ENCODE data around the gene RSPH10B2. TPM values are rescaled to one million over a fixed set of nuclear protein-coding genes. Genes with fewer than 3 reads are reported as not detected.
"Not testable (repeated sequence)": the region's sequence is repeated elsewhere in the genome, so short reads cannot be mapped to it uniquely, and the experiment has no call there.

The RSPH10B2 gene
- total RNA-seq, 1 donor from 2014 or later: 0.30 TPM

DNA sequence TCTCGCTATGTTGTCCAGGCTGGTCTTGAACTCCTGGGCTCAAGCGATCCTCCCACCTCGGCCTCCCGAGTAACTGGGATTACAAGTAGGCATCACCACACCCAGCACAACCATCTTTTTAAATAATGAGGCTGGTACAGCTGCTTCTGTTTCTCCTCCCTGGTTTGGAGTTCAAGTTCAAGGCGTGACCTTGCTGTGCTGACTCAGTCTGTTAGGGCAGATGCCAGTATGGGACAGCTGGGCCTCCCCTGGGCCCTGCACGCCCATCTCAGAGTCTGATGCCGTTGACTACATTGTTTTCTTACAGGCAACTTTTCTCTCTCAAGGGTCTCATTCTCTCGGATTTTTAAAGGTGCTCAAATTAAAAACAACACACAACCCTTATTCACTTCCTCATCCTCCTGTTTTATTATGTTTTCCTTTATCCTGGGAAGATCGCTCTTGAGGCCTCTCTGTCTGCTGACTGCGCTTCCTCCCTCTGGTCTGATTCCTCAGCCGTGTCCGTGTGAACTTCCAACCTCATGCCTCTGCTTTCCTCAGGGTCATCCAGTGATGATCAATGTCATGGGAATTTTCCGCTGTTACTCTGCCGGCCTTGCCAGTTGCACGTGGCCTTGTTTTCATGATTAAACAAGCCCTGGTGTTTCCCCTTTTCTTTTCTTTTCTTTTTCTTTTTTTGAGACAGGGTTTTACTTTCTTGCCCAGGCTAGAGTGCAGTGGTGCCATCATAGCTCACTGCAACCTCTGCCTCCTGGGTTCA lies 38.4 kb downstream of the RSPH10B2 start:
- not testable (repeated sequence) for DNase-seq

- DNase-seq: not testable (repeated sequence)
Observed at GRCh38 chr7:6794276-6794675, 40.4 kb downstream of the RSPH10B2 start.

DNA sequence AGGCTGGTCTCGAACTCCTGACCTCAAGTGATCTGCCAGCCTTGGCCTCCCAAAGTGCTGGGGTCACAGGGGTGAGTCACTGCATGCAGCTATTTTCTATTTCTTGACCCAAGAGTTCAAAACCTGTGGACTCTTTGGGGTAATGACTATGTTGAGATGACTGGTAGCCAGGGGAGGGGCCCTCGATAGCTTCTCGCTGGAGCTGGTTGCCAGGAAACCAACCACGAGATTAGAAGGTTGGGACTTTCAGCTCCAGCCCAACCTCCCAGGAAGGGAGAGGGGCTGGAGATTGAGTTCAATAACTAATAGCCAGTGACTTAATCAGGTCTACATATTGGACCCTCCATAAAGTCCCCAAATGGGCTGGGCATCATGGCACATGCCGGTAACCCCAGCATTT lies 43.3 kb downstream of the RSPH10B2 start:
- DNase-seq: not testable (repeated sequence)

GRCh38 chr7:6798047-6798446 lies 44.1 kb downstream of the RSPH10B2 start:
- not testable (repeated sequence) for DNase-seq

- not testable (repeated sequence) for DNase-seq
Observed at GRCh38 chr7:6799887-6800286, 46.0 kb downstream of the RSPH10B2 start.

DNA sequence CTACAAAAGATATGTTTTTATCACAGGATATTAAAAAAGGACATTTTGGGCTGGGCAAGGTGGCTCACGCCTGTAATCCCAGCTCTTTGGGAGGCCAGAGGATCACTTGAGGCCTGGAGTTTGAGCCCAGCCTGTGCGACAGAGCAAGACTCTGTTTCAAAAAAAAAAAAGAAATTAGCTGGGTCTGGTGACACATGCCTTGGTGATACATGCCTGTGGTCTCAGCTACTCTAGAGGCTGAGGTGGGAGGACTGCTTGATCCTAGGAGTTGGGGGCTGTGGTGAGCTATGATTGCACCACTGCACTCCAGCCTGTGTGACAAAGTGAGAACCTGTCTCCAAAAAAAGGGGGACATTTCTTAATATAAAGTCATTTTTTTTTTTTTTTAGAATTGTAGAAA lies 46.4 kb downstream of the RSPH10B2 start:
- DNase-seq: not testable (repeated sequence)

DNA sequence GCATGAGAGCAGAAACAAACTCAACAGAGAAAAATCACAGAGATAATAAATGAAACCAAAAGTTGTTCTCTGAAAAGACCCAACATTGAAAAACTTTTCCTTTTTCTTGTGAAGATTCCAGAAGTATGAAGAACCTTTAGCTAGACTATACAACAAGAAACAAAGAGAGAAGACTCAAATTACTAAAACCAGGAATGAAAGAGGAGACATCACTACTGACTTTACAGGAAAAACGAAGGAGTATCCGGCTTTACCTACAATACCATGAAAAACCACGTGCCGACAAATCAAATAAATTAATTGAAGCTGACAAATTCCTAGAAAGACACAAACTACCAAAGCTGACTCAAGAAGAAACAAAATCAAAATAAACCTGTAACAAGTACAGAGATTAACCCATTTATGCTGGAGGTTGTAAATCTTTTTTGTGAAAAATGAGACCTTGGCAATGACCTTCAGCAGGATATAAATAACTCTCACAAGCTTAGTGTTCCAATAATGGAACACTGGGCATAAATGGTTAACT lies 53.6 kb downstream of the RSPH10B2 start:
- DNase-seq: not testable (repeated sequence)

DNA sequence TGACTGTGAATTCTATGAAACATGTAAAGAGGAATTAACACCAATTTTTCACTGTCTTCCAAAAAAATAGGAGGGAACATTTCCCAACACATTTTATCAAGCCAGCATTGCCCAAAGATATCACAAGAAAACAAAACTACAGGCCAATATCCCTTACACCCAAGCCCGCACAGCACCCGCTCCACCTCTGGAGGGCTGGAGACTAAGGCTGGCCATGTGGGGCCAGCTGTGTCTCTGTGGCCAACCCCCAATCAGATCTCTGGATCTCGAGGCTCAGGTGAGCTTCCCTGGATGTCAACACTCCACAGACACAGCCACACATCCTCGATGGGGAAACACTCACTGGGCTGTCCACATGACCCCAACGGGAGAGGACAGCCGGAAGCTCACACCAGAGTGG lies 54.1 kb downstream of the RSPH10B2 start:
- DNase-seq: not testable (repeated sequence)

DNA sequence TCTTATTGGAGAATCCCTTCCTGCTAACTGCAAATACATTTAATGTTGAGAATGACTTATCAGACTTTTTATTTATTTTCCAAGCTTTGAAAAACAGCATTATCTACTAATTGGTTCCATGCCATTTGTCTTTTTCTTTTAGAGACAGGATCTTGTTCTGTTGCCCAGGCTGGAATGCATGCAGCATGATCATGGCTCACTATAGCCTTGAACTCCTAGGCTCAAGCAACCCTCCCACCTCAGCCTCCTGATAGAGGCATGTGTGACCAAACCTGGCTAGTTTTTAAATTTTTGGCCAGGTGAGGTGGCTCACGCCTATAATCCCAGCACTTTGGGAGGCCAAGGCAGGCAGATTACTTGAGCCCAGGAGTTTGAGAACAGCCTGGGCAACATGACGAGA lies 59.1 kb downstream of the RSPH10B2 start:
- not testable (repeated sequence) for DNase-seq

DNA sequence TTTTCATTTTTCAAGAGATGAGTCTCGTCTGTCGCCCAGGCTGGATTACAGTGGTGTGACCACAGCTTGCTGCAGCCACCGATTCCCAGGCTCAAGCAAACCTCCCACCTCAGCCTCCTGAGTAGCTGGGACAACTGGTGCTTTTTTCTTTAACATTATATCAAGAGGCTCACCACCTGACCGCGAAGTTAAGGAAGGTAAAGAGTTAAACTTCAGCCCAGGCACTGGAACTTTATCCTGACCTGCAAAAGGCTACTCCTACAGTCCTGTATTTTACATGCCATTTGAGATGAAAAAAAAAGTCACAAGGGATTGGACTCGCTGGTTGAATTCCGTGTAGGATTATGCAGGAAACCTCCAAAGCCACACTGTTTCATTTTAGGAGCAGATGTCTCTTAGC lies 61.6 kb downstream of the RSPH10B2 start:
- not testable (repeated sequence) for DNase-seq

GRCh38 chr7:6821622-6822021 lies 67.7 kb downstream of the RSPH10B2 start:
- DNase-seq: not testable (repeated sequence)

- not testable (repeated sequence) for DNase-seq
Observed at GRCh38 chr7:6825236-6826125, 71.6 kb downstream of the RSPH10B2 start.

DNA sequence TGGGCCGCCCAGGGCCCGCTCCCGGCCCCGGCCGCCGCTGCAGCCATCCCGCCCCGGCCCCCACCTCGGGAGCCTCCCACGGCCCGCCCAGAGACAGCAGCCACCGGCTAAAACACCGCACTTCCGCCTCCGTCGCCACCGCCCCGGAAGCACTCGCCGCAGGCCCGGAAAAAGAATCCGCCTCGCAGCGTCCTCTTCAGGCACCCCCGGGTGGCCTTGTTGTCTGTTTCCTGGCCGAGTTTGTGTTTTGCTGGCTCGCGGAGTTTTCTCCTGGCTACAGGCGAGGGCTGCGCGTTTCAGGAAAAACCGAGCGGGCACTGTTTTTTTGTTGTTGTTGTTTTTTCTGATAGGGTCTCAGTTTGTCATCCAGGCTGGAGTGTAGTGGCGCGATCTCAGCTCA lies 72.2 kb downstream of the RSPH10B2 start, which contains the start of gene CCZ1B:
CCZ1B (minus strand) TSS at position 125 of the 400 bp plus-strand sequence; CDS start at position 47, 78 bp downstream.
- not testable (repeated sequence) for DNase-seq

DNA sequence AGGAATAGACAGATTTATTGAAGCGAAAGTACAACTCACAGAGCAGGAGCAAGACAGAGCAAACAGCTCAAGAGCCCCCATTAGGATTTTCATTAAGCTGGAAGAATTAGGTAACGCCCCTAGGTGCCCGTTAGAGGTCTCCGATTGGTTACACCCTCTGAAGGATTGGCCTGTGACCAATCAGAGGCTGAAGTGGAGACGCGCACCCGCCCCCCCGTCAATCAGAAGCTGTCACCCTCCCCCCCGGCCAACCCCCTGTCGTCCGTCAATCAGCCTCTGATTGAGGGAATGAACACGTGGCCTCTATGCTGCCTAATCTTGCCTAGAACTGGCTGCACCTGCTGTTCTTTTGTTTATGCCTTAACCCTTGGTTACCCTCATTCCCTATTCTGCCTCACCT lies 73.3 kb downstream of the RSPH10B2 start:
- not testable (repeated sequence) for DNase-seq

GRCh38 chr7:6829616-6830015 lies 75.7 kb downstream of the RSPH10B2 start:
- not testable (repeated sequence) for DNase-seq

GRCh38 chr7:6830026-6830425 lies 76.1 kb downstream of the RSPH10B2 start:
- not testable (repeated sequence) for DNase-seq

DNA sequence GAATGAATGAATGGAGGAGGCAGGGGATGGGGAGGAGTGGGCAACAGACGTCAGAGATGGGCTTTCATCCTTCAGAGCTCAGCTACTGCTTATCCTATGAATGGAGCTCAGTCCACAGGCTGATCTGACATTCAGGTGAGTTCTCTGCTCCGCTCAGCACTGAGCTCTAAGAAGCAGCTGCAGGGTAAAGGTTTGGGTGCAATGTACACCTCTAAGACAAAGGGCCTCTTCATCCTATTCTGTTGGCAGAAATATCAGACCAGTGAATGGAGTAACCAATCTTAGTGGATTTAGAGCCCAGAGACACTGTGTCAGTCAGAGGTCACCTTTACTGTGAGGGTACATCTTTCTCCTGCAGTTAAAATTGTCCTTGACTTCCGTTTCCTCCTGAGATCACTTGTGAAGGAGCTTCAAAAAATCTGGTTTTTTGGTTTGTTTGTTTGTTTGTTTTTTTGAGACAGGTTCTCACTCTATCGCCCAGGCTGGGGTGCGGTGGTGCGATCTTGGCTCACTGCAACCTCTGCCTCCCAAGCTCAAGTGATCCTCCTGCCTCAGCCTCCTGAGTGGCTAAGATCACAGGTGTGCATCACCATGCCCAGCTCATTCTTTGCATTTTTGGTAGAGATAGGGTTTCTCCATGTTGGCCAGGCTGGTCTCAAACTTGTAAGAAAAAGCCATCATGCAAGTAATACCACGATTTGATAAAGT lies 77.3 kb downstream of the RSPH10B2 start:
- no peak for DNase-seq

DNA sequence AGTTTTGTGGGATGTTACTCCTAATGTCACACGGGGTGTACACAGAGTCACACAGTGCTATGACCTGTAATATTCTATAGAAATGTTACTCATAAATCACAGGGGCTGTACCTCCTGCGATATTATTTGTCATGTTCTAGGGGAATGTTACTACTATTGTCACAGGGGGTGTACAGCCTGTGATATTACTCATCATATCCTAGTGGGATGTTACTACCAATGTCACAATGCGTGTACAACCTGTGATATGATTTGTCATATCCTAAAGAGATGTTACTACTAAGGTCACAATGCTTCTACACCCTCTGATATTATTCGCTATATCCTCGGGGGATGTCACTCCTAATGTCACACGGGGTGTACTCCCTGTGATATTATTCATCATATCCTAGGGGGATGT lies 79.7 kb downstream of the RSPH10B2 start:
- no peak for DNase-seq

GRCh38 chr7:6835521-6835920 lies 81.6 kb downstream of the RSPH10B2 start:
- DNase-seq: not testable (repeated sequence)

- DNase-seq: not testable (repeated sequence)
Observed at GRCh38 chr7:6837081-6837480, 83.2 kb downstream of the RSPH10B2 start.

DNA sequence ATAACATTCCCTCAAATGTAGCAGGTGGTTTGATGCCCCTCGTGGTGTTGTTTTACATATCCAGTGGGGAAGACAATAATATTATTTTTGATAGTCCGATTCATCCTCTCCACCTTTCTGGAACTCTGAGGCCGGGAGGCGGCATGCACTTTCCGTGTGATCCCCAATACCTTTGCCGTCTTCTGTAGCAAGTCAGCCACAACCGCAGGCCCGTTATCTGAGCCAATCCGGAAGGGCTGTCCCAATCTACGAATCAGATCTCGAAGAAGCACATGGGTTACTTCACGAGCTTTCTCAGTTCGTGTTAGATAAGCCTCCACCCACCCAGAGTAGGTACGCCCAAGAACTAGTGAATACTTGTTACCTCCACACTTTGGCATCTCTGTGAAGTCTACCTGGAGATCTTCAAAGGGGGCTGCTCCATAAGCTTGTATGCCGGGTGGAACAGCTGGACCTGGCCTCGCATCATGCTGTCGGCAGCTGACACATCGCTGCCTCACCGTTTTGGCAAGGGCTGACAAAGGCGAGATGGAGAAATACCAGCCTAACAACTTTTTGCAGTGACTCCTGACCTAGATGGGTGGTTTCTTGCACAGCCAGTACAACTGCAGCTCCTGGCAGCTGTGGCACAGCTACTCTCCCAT lies 88.5 kb downstream of the RSPH10B2 start:
- DNase-seq: not testable (repeated sequence)
